NCI-H2171 (cell line): ENCODE results near the gene TENM4.
A peak's percentile ranks its signal among the peaks of the same experiment; 100 is the strongest.

Experiments
- DNase-seq: peaks from one replicate; lab custom pipeline; 2025; lab: John Stamatoyannopoulos, UW

The TENM4 gene

GRCh38 chr11:78961937-78962701 is 478.7 kb downstream of the TENM4 start:
- DNase-seq, result peak; percentile 97

- peak; percentile 61 for DNase-seq
Observed at GRCh38 chr11:78961247-78961646, 479.6 kb downstream of the TENM4 start.

DNA sequence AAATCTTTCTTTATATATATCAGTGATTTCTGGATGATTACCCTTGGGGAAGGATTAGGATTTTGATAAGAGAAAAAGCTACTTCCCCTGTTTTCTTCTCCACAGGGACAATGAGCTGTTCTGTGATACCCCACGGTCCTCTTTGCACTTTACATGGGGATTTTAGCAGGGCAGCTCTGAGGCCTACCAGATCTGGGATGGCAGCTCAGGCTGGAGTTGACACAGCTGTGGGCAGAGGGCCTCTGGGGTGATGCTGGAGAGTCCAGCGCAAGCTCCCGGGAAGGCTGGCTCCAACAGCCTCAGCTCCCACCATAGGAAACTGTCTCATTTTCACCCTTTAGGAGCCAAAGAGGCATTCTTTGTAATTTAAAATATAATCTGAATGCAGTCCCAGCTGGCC is 482.4 kb downstream of the TENM4 start:
- no peak for DNase-seq

DNA sequence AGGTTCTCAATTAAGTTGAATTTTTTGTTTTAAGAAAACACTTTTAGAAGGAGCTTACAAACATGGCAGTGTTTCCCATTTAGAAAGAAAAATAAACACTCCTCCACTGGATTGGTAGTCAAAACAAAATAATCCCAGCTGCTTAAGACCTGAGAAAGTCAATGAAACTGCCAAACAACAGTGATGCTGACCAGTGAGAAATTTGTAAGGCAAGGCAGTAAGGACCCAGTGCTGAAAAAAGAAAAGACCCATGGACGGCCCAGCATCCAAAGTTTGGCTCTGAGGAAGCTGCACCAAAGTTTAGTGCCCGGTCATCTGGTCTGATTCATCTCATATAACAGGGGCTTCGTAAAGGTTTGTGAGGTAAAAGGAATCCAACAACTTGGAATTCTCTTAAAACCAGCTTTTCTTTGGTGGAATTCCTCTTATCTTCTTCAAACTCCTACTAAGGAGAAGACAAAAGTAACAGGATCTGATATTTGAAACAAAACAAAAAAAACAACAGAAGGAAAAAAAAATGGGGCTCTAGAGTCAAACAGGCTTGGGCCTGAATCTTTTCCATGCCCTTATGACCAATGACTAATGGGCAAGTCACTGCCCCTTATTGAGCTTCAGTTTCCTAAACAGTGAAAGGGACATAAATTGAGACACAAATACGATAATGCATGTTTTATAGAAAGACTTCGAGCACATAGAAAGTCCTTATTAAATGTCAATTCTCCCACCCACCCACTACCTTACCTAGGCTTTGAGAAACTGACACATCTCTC is 483.2 kb downstream of the TENM4 start:
- no peak for DNase-seq

GRCh38 chr11:78954696-78955095 is 486.1 kb downstream of the TENM4 start:
- peak; percentile 41 for DNase-seq

GRCh38 chr11:78954261-78954660 is 486.6 kb downstream of the TENM4 start:
- peak; percentile 49 for DNase-seq

GRCh38 chr11:78952890-78953289 is 487.9 kb downstream of the TENM4 start:
- DNase-seq, result no peak

- DNase-seq, result no peak
Observed at GRCh38 chr11:78952175-78952574, 488.7 kb downstream of the TENM4 start.

GRCh38 chr11:78949976-78950690 is 490.7 kb downstream of the TENM4 start:
- no peak for DNase-seq

GRCh38 chr11:78946945-78947902 is 493.6 kb downstream of the TENM4 start:
- no peak for DNase-seq

- DNase-seq, result no peak
Observed at GRCh38 chr11:78943841-78944240, 497.0 kb downstream of the TENM4 start.

GRCh38 chr11:78943154-78943553 is 497.7 kb downstream of the TENM4 start:
- DNase-seq, result no peak

DNA sequence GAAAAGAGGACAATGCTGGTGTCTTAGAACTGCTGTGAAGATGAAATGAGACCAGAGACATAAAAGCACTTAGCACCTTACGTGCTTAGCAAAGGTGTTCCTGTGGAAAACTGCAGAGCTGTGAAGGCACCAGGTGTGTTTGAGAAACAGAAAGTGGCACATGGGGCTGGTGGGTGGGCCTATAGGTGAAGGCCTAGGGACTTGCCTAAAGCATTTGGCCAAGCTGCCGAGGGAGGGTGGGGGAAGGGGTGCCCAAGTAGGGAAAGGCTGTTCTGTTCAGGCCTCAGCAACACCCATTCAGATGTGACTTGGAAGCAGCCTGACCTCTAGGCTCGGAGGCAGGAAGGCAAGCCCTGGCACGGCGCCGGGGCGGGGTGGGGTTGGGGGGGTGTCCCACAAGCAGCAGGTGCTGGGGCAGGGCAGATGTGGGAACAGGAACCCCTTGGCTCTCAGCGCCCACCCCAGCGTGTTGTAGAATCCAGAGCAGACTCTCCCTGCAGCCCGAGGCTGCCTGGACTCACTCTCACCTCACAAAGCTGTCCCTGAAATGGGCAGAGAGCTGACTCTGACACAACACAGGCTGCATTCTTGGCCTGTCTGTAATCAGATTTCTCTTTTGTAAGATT is 499.5 kb downstream of the TENM4 start:
- peak; percentile 98 for DNase-seq

DNA sequence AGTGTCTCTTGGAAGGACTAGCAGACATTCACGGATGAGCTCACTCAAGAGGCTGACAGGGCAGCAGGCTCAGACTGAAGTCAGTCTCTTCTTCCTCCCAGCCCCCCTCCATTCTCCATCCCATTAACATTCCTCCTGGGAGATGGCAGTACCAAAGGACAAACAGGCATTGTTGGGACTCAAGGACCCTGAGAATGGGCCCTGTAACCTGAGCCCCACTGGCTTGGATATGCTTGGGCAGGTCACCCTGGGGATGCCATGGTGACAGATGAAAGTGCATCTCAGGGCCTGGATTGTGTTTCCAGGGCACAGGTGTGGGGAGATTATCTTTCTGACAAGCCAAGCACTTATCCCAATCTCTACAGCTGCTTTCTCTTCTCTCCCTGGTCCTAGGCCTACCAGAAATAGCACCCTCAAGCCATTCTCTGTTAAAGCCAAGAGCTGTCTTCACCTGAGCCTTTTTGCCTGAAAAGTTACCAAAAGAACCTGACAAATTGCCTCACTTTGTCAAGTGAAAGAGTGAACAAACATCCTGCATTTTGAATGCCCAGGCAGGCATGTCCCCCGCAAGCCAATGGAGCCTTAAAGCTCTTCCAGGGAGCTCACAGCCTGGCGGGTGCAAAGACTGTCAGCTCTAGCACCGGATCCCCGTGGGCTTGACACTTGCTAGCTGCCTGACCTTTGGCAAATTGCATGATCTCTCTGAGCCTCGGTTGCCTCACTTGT is 500.2 kb downstream of the TENM4 start:
- DNase-seq, result peak; percentile 100

DNA sequence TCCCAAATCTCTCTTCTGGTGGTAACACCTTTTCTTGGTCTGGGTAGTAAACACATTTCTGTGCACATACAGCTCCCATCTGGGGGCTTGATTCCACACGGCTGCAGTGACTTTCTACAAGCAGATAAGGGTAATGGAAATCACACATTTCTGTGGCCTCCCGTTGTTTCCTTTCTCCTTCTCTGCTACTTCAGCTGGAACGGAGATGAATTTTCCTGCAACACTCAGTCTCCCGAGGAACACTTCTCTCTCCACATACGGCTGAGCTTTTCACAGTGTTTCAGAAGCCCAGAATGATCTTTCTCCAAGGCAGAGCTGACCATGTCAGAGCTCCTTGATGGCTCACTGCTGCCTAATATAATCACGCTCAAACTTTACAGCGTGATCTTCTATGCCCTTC is 501.9 kb downstream of the TENM4 start:
- no peak for DNase-seq

- no peak for DNase-seq
Observed at GRCh38 chr11:78938036-78938435, 502.8 kb downstream of the TENM4 start.

DNA sequence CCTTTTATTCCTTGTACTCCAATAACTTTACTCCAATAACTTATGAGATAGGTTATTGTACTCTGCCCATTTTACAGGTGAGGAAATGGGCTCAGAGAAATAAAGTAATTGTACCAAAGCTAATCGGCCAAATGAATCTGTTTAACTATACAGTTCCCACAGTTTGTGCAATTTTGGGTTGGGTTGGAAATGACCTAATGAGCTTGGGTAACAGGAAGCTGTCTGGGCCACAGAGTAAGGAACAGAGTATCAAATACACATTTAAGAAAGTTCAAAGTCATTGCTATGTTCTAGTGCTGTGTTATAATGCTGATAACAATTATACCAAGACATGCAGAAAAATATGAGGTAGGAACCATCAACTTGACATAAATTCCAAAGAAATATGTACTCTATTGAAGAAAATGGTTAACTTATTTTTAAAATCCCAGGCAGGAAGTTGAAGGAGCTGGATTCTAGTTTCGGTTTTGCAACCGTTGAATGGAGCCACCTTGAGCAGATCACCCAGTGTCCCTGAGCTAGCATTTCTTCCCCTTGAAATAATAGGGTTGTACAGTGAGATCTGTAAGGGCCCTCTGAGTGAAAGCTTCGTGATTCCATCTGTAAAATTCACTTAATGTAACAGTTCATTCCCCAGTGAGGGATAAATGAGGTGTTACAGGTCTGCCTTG is 505.3 kb downstream of the TENM4 start:
- DNase-seq, result no peak

GRCh38 chr11:78933350-78933749 is 507.5 kb downstream of the TENM4 start:
- no peak for DNase-seq

GRCh38 chr11:78932757-78933156 is 508.1 kb downstream of the TENM4 start:
- DNase-seq, result no peak

DNA sequence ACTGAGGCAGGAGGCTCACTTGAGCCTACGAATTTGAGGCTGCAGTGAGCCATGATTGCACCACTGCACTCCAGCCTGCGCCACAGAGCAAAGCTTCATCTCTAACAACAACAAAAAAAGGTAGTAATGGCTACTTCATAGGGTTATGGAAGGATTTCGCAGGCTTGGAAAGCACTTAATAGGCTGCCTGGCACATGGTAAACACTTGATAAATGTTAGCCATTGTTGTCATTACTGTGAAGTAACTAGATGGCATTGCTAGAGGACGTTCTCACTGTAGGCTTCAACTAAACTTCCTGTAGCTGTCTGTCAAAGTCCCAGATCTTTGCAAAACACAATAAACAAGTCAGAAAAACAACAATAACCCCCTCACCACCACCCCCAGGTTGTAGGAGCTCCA is 508.9 kb downstream of the TENM4 start:
- no peak for DNase-seq
